H1 (cell line): Measurements from ENCODE around the gene PKD1. TPM values are rescaled to one million over a fixed set of nuclear protein-coding genes. Genes with fewer than 3 reads are reported as not detected.

Source experiments
- CTCF ChIA-PET: fragments of 300-600 bp; sonication (Branson Sonifier 250); formaldehyde crosslinking; loops from one replicate; lab custom pipeline; 2021; ENCODE audit not compliant: partially characterized antibody; lab: Charles Lee
- POLR2A ChIA-PET: fragments of 300-600 bp; sonication (Branson Sonifier 250); formaldehyde crosslinking; loops from one replicate; lab custom pipeline; 2021; ENCODE audit warnings: inconsistent platforms; ENCODE audit not compliant: partially characterized antibody; lab: Charles Lee
- DNase-seq, 2 experiments: peaks; one replicate each; pipeline versions ENCODE4 v3.0.0 to v3.0.0-alpha.2; 2010 to 2022; ENCODE audit warnings: low spot score in 2 of 2, low read depth in 1 of 2, mixed read lengths in 1 of 2
- FAIRE-seq: peaks from 2 replicates; lab custom pipeline; 2011; peaks lifted over from hg19 to GRCh38; lab: Jason Lieb, UNC
- H2AFZ ChIP-seq: 2 replicates; pipeline ENCODE4 v1.8.1; 2012; ENCODE audit warnings: low read length, inconsistent platforms
- H2AK5ac ChIP-seq: 2 replicates; pipeline ENCODE4 v1.6.1; 2013; ENCODE audit warnings: low read depth, low read length
- H2BK120ac ChIP-seq: replicated peaks from 2 replicates; pipeline ENCODE3; 2013; ENCODE audit warnings: low read depth, low read length, inconsistent platforms
- H2BK12ac ChIP-seq: 2 replicates; pipeline ENCODE4 v1.6.1; 2013; ENCODE audit warnings: low read depth, low read length
- H2BK15ac ChIP-seq: 2 replicates; pipeline ENCODE4 v1.6.1; 2013; ENCODE audit warnings: low read length
- H2BK20ac ChIP-seq: 2 replicates; pipeline ENCODE4 v1.6.1; 2013; ENCODE audit warnings: low read length
- H2BK5ac ChIP-seq: 2 replicates; pipeline ENCODE4 v1.6.1; 2013; ENCODE audit warnings: low read depth, low read length
- H3K14ac ChIP-seq: 2 replicates; pipeline ENCODE4 v1.6.1; 2013; ENCODE audit warnings: inconsistent platforms; ENCODE audit not compliant: insufficient read length
- H3K18ac ChIP-seq: 2 replicates; pipeline ENCODE4 v1.6.1; 2013; ENCODE audit warnings: low read length; ENCODE audit errors: extremely low read depth
- H3K23ac ChIP-seq: 2 replicates; pipeline ENCODE4 v1.6.1; 2013; ENCODE audit warnings: inconsistent platforms; ENCODE audit not compliant: insufficient read length
- H3K23me2 ChIP-seq: 2 replicates; pipeline ENCODE4 v1.6.1; 2013; ENCODE audit warnings: low read depth, low read length
- H3K27ac ChIP-seq: 2 replicates; pipeline ENCODE4 v1.6.1; 2011; ENCODE audit warnings: low read depth, low read length, inconsistent platforms
- H3K27me3 ChIP-seq, 4 experiments: replicated peaks in 1 of 4; 1 replicate in 1 of 4; 2 replicates in 3 of 4; pipeline versions ENCODE4 v1.6.1 to v1.8.1; 2011 to 2013; ENCODE audit warnings: low read length in 3 of 4, mild to moderate bottlenecking in 3 of 4, inconsistent platforms in 2 of 4, mixed read lengths in 2 of 4, moderate library complexity in 1 of 4; ENCODE audit not compliant: control insufficient read depth in 3 of 4, insufficient read depth in 3 of 4; ENCODE audit errors: extremely low read depth in 1 of 4
- H3K36me3 ChIP-seq, 4 experiments: 2 replicates each; pipeline versions ENCODE4 v1.6.1 to v1.8.1; 2011 to 2013; ENCODE audit warnings: mild to moderate bottlenecking in 4 of 4, low read length in 3 of 4, moderate library complexity in 2 of 4, control low read depth in 1 of 4, inconsistent platforms in 1 of 4; ENCODE audit not compliant: insufficient read depth in 4 of 4, control insufficient read depth in 2 of 4
- H3K4ac ChIP-seq: replicated peaks from 2 replicates; pipeline ENCODE3; 2013; ENCODE audit warnings: low read length, low read depth, mixed read lengths, inconsistent platforms; ENCODE audit not compliant: insufficient read length
- H3K4me1 ChIP-seq, 4 experiments: replicated peaks in 1 of 4; 1 replicate in 1 of 4; 2 replicates in 3 of 4; pipeline versions ENCODE4 v1.6.1 to v1.8.1; 2011 to 2013; ENCODE audit warnings: low read length in 3 of 4, inconsistent platforms in 2 of 4, mixed read lengths in 1 of 4; ENCODE audit not compliant: insufficient read depth in 4 of 4, control insufficient read depth in 3 of 4
- H3K4me2 ChIP-seq, 2 experiments: 2 replicates each; pipeline versions ENCODE4 v1.6.1 to v1.8.1; 2011 to 2013; ENCODE audit warnings: low read depth in 2 of 2, low read length in 2 of 2, control low read depth in 1 of 2, inconsistent platforms in 1 of 2, mild to moderate bottlenecking in 1 of 2; ENCODE audit not compliant: insufficient read depth in 1 of 2
- H3K4me3 ChIP-seq, 4 experiments: fragments of 200-600, 300-600 bp in 1 of 4; sonication (generic), shearing (Covaris generic), sonication (Bioruptor Twin) in 1 of 4; 2 replicates each; pipeline versions ENCODE4 v1.5.1 to v1.8.1; 2011 to 2016; ENCODE audit warnings: low read length in 4 of 4, low read depth in 3 of 4, control low read depth in 2 of 4, inconsistent platforms in 2 of 4, mild to moderate bottlenecking in 2 of 4, mixed read lengths in 1 of 4, moderate library complexity in 1 of 4; ENCODE audit not compliant: insufficient read depth in 2 of 4; ENCODE audit errors: extremely low read depth in 1 of 4
- H3K56ac ChIP-seq: replicated peaks from 2 replicates; pipeline ENCODE3; 2013; ENCODE audit warnings: low read depth, mild to moderate bottlenecking, mixed read lengths, low read length, inconsistent platforms; ENCODE audit not compliant: insufficient read length
- H3K79me1 ChIP-seq: 2 replicates; pipeline ENCODE4 v1.6.1; 2013; ENCODE audit warnings: low read depth, low read length, control low read depth
- H3K79me2 ChIP-seq, 2 experiments: 2 replicates each; pipeline versions ENCODE4 v1.6.1 to v1.8.1; 2012 to 2013; ENCODE audit warnings: low read length in 2 of 2, mild to moderate bottlenecking in 2 of 2, inconsistent platforms in 1 of 2; ENCODE audit not compliant: insufficient read depth in 2 of 2, control insufficient read depth in 1 of 2
- H3K9ac ChIP-seq, 4 experiments: replicated peaks in 1 of 4; 1 replicate in 1 of 4; 2 replicates in 3 of 4; pipeline versions ENCODE4 v1.6.1 to v1.8.1; 2011 to 2013; ENCODE audit warnings: low read depth in 3 of 4, low read length in 3 of 4, control low read depth in 2 of 4, mild to moderate bottlenecking in 2 of 4, moderate library complexity in 2 of 4, inconsistent platforms in 1 of 4; ENCODE audit errors: extremely low read depth in 1 of 4
- H3K9me3 ChIP-seq, 2 experiments: 2 replicates each; pipeline versions ENCODE4 v1.6.1 to v1.8.1; 2012 to 2013; ENCODE audit warnings: mild to moderate bottlenecking in 2 of 2, moderate library complexity in 2 of 2, control low read depth in 1 of 2, inconsistent platforms in 1 of 2, low read depth in 1 of 2, low read length in 1 of 2, mixed read lengths in 1 of 2; ENCODE audit not compliant: insufficient read depth in 2 of 2
- H4K20me1 ChIP-seq, 2 experiments: replicated peaks in 1 of 2; 2 replicates each; pipeline versions ENCODE3 to v1.8.1; 2011 to 2013; ENCODE audit warnings: inconsistent platforms in 2 of 2, low read length in 2 of 2, mild to moderate bottlenecking in 1 of 2; ENCODE audit not compliant: insufficient read depth in 2 of 2, control insufficient read depth in 1 of 2
- H4K5ac ChIP-seq: 2 replicates; pipeline ENCODE4 v1.6.1; 2013; ENCODE audit warnings: low read length, low read depth, mixed read lengths, inconsistent platforms; ENCODE audit not compliant: insufficient read length
- H4K8ac ChIP-seq: 2 replicates; pipeline ENCODE4 v1.8.0; 2013; ENCODE audit warnings: mild to moderate bottlenecking, moderate library complexity, low read length, inconsistent platforms; ENCODE audit not compliant: insufficient read depth; ENCODE audit errors: extremely low read depth
- H4K91ac ChIP-seq: replicated peaks from 2 replicates; pipeline ENCODE3; 2013; ENCODE audit warnings: low read length, mixed read lengths, inconsistent platforms; ENCODE audit not compliant: insufficient read length
- ASH2L ChIP-seq: fragments of 200-600, 300-600 bp; sonication (generic); IDR thresholded peaks from one replicate; pipeline ENCODE4 v1.7.1; 2017; ENCODE audit warnings: low read length
- ATF2 ChIP-seq: IDR thresholded peaks from 2 replicates; pipeline ENCODE4 v1.6.1; 2012; ENCODE audit warnings: low read length, inconsistent platforms
- ATF3 ChIP-seq: IDR thresholded peaks from 2 replicates; pipeline ENCODE4 v1.6.1; 2011; ENCODE audit warnings: low read depth, mild to moderate bottlenecking, low read length; ENCODE audit not compliant: insufficient read depth
- CEBPB ChIP-seq: IDR thresholded peaks from 2 replicates; pipeline ENCODE4 v1.6.1; 2012; ENCODE audit warnings: low read depth, low read length
- CREB1 ChIP-seq: IDR thresholded peaks from 2 replicates; pipeline ENCODE4 v1.6.1; 2012; ENCODE audit warnings: inconsistent platforms
- FOSL1 ChIP-seq: IDR thresholded peaks from 2 replicates; pipeline ENCODE4 v1.6.1; 2011; ENCODE audit warnings: mild to moderate bottlenecking, low read depth, low read length, moderate library complexity; ENCODE audit not compliant: insufficient read depth
- KDM4A ChIP-seq: IDR thresholded peaks from one replicate; pipeline ENCODE4 v1.7.1; 2012; ENCODE audit warnings: low read depth, mild to moderate bottlenecking, moderate library complexity, low read length, inconsistent platforms; ENCODE audit not compliant: severe bottlenecking
- MAFK ChIP-seq: IDR thresholded peaks from 2 replicates; pipeline ENCODE4 v1.6.1; 2012; ENCODE audit warnings: low read depth, mild to moderate bottlenecking, improper control_type of control experiment, low read length
- POU5F1 ChIP-seq: IDR thresholded peaks from 2 replicates; pipeline ENCODE4 v1.6.1; 2011; ENCODE audit warnings: low read depth, mild to moderate bottlenecking, low read length, moderate library complexity
- RFX5 ChIP-seq: IDR thresholded peaks from 2 replicates; pipeline ENCODE4 v1.6.1; 2011; ENCODE audit warnings: low read depth, low read length, improper control_type of control experiment, borderline replicate concordance
- TAF1 ChIP-seq: IDR thresholded peaks from 2 replicates; pipeline ENCODE4 v1.6.1; 2011; ENCODE audit warnings: mild to moderate bottlenecking, low read depth, low read length
- TEAD4 ChIP-seq: IDR thresholded peaks from 2 replicates; pipeline ENCODE4 v1.6.1; 2012; ENCODE audit warnings: low read depth, low read length, inconsistent platforms, mixed read lengths
- whole genome bisulfite sequencing, 2 experiments: shearing (Covaris generic) in 1 of 2; methylation state at CpG; one replicate each; pipeline versions ENCODE4 v1.1.6 to v1.1.7; 2013 to 2015; ENCODE audit warnings: low lambda C conversion rate in 2 of 2, mixed read lengths in 2 of 2, inconsistent platforms in 1 of 2, low coverage in 1 of 2, missing lambda C conversion rate in 1 of 2; ENCODE audit not compliant: insufficient replicate concordance in 2 of 2, insufficient coverage in 1 of 2, insufficient read length in 1 of 2; ENCODE audit errors: extremely low coverage in 1 of 2, missing lambda C conversion rate in 1 of 2; 5-methylcytosine and 5-hydroxymethylcytosine counted together
- polyA plus RNA-seq, 7 experiments: library from polyadenylated mRNA; depleted of rRNA in 3 of 7; stranded (reverse) in 5 of 7; unstranded in 2 of 7; fragments of >200 nt in 5 of 7; fragments of 200-250 nt in 2 of 7; gene quantifications; 1 replicate in 5 of 7; 2 replicates in 1 of 7; 4 replicates in 1 of 7; pipeline versions ENCODE4 v1.2.1 to v1.2.3, GENCODE V29; 2011 to 2013; ENCODE audit warnings: missing spikeins in 2 of 7, mixed read lengths in 2 of 7
- total RNA-seq: library from RNA; stranded (reverse); fragmentation: NEBNext Ultra II Directional; extraction: Animal tissue kit (Norgen Biotek cat#: 25700); gene quantifications from 2 replicates; pipeline ENCODE4 v1.2.1, GENCODE V29; 2021

The PKD1 gene
- total and polyA plus RNA-seq, 2 of the 8 experiments (the other 6 are each of a cell fraction or from before 2014, with no cell fraction given): 40.6 to 52.7 TPM

GRCh38 chr16:2162676-2163118 lies 27.0 kb upstream of the PKD1 start:
- Histone ChIP-seq H2BK15ac (no peak overlapping the region), H4K91ac (no peak overlapping the region), H3K56ac (no peak overlapping the region), H3K23ac (no peak overlapping the region), H3K27ac (no peak overlapping the region), H2AK5ac (no peak overlapping the region), H3K9ac (no peak overlapping the region), H4K5ac (no peak overlapping the region), H2BK5ac (no peak overlapping the region), H2AFZ (no peak overlapping the region), H2BK120ac (no peak overlapping the region), H3K4me2 (no peak overlapping the region), H3K18ac (no peak overlapping the region), H3K79me2 (peaks cover 23 to 68% of the 10 kb centered on the region in 2 experiments), H3K4me1 (peaks cover 0 to 21% (median 11%) of the 10 kb centered on the region in 4 experiments; a peak in 3 of 7 replicates), H3K27me3 (no peaks in the 10 kb centered on the region), H3K4ac (no peak overlapping the region), H3K14ac (no peak overlapping the region), H4K20me1 (peaks cover 26 to 44% of the 10 kb centered on the region in 2 experiments), H3K36me3 (peaks cover 7 to 17% (median 14%) of the 10 kb centered on the region in 4 experiments; a peak in 7 of 8 replicates), H2BK20ac (no peak overlapping the region), H2BK12ac (no peak overlapping the region), H3K79me1 (peaks cover 24% of the 10 kb centered on the region), H4K8ac (no peak overlapping the region), H3K4me3 (no peak overlapping the region), H3K9me3 (peaks cover 0 to 17% of the 10 kb centered on the region in 2 experiments; a peak in 1 of 4 replicates), H3K23me2 (no peaks in the 10 kb centered on the region; the same call in 1 of the 2 replicates)
- ChIA-PET CTCF (interaction anchor here (1.1 to 1.4 kb wide), 3 partner anchors 15 to 22 kb away, joined by 3 to 5 read pairs (median 5); no protein-coding TSS in a partner anchor), POLR2A (interaction anchor here (0.7 to 15.0 kb wide), 6 partner anchors 9 to 49 kb away, joined by 3 to 312 read pairs (median 4); partner anchors contain the start of gene RAB26)
- no peak for DNase-seq
- WGBS, 2 experiments: 91% methylated on average over 9 of the region's 13 CpGs; no CpG with 5 or more reads in 1 of the 2 experiments
- no peak for FAIRE-seq
- TF ChIP-seq KDM4A (no peak), TAF1 (no peak), POU5F1 (no peak), TEAD4 (no peak), ATF2 (no peak), ATF3 (no peak), FOSL1 (no peak), MAFK (no peak), CEBPB (no peak), ASH2L (no peak), CREB1 (no peak), RFX5 (no peak)
